OCI-LY3 (cell line): ENCODE measurements around the gene OAS2.

Source experiments
- H2AFZ ChIP-seq: fragments of 200-600, 300-600 bp; shearing (Covaris generic); 2 replicates; pipeline ENCODE4 v1.6.0; 2014; ENCODE audit warnings: antibody characterized with exemption, low read depth, low read length
- H3K27ac ChIP-seq: fragments of 200-600, 300-600 bp; sonication (generic); 2 replicates; pipeline ENCODE4 v1.5.1; 2014; ENCODE audit warnings: mild to moderate bottlenecking, low read length, moderate library complexity, mixed read lengths
- H3K27me3 ChIP-seq: fragments of 200-600, 300-600 bp; sonication (generic); 2 replicates; pipeline ENCODE4 v1.6.1; 2014; ENCODE audit warnings: low read depth, low read length, mixed read lengths
- H3K36me3 ChIP-seq: fragments of 200-600, 300-600 bp; sonication (generic); replicated peaks from 2 replicates; pipeline ENCODE3; 2014; ENCODE audit warnings: low read depth, low read length, mixed read lengths
- H3K4me1 ChIP-seq: fragments of 300-600, 200-600 bp; sonication (generic); 2 replicates; pipeline ENCODE4 v1.6.1; 2014; ENCODE audit warnings: low read length, mixed read lengths
- H3K4me2 ChIP-seq: fragments of 200-600, 300-600 bp; sonication (generic); 2 replicates; pipeline ENCODE4 v1.6.1; 2014; ENCODE audit warnings: low read length, mixed read lengths
- H3K4me3 ChIP-seq: fragments of 300-600, 200-600 bp; sonication (generic); 2 replicates; pipeline ENCODE4 v1.5.1; 2014; ENCODE audit warnings: antibody characterized with exemption, mild to moderate bottlenecking, low read length, moderate library complexity
- H3K79me2 ChIP-seq: fragments of 300-600, 200-600 bp; shearing (Covaris generic); 2 replicates; pipeline ENCODE4 v1.6.1; 2014; ENCODE audit warnings: mild to moderate bottlenecking, low read length, mixed read lengths
- H3K9ac ChIP-seq: fragments of 300-600, 200-600 bp; shearing (Covaris generic); 2 replicates; pipeline ENCODE4 v1.6.0; 2014; ENCODE audit warnings: mild to moderate bottlenecking, low read length, moderate library complexity
- H3K9me3 ChIP-seq: fragments of 200-600, 300-600 bp; shearing (Covaris generic); 2 replicates; pipeline ENCODE4 v1.6.1; 2014; ENCODE audit warnings: low read length, mixed read lengths; ENCODE audit not compliant: insufficient read depth
- H4K20me1 ChIP-seq: fragments of 200-600, 300-600 bp; sonication (generic); 2 replicates; pipeline ENCODE4 v1.6.1; 2016; ENCODE audit warnings: low read length, mixed read lengths; ENCODE audit not compliant: insufficient read depth
- EZH2phosphoT487 ChIP-seq: fragments of 200-600 bp; shearing (Covaris generic); IDR thresholded peaks from 2 replicates; pipeline ENCODE4 v1.6.1; 2018; ENCODE audit warnings: antibody characterized with exemption, mixed run types, low read depth
- TF ChIP-seq, protein P1 (sequence below): fragments of 200-600, 300-600 bp; sonication (generic); IDR thresholded peaks from 2 replicates; pipeline ENCODE4 v1.5.1; 2014; ENCODE audit warnings: antibody characterized with exemption, low read length, low read depth

OAS2 gene

DNA sequence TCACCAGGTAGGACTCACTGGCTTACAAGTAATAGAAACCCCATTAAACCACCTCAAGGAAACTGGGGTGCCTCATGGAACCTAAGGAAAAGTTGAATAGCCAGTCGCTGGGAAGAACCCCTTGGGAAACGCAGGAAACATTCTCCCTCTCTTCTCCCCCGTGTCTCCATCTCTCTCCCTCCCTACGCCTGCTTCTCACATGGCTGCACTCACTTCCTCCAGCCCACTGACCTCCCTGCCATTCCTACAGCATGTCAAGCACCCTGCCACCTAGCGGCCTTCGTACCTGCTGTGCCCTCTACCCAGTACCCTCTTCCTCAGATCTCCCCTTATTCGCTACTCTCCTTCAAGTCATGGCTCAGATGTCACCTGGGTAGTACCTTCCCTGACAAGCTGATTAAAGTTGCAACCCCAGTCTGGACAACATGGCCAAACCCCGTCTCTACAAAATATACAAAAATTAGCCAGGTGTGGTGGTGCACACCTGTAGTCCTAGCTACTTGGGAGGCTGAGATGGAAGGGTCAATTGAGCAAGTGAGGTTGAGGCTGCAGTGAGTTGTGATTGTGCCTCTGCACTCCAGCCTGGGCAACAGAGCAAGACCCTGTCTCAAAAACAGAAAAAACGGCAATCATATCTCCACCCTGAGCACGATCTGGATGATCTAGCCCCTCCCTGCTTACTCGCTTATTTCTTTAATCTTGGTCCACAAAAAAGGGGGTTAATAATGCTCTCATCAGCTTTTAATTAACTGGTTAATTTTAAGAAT lies 71.8 kb downstream of the OAS2 start:
- no peak overlapping the region for H2AFZ ChIP-seq
- no peaks in the 10 kb centered on the region for H3K79me2 ChIP-seq
- H4K20me1 ChIP-seq = no peaks in the 10 kb centered on the region
- no peaks in the 10 kb centered on the region for H3K27me3 ChIP-seq
- 0 out of 2 replicates have a peak overlapping the region, but pooled peaks have one; percentile 13 for H3K4me2 ChIP-seq
- peaks cover 37% of the 10 kb centered on the region for H3K4me1 ChIP-seq
- no peak overlapping the region for H3K27ac ChIP-seq
- H3K9me3 ChIP-seq = peaks cover 9% of the 10 kb centered on the region; the same call in 1 of the 2 replicates
- no peak for TF ChIP-seq EZH2phosphoT487
- TF ChIP-seq, protein P1, sequence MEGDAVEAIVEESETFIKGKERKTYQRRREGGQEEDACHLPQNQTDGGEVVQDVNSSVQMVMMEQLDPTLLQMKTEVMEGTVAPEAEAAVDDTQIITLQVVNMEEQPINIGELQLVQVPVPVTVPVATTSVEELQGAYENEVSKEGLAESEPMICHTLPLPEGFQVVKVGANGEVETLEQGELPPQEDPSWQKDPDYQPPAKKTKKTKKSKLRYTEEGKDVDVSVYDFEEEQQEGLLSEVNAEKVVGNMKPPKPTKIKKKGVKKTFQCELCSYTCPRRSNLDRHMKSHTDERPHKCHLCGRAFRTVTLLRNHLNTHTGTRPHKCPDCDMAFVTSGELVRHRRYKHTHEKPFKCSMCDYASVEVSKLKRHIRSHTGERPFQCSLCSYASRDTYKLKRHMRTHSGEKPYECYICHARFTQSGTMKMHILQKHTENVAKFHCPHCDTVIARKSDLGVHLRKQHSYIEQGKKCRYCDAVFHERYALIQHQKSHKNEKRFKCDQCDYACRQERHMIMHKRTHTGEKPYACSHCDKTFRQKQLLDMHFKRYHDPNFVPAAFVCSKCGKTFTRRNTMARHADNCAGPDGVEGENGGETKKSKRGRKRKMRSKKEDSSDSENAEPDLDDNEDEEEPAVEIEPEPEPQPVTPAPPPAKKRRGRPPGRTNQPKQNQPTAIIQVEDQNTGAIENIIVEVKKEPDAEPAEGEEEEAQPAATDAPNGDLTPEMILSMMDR = peak; percentile 33
- no peak overlapping the region for H3K4me3 ChIP-seq
- no peaks in the 10 kb centered on the region for H3K36me3 ChIP-seq
- no peak overlapping the region for H3K9ac ChIP-seq

GRCh38 chr12:113050795-113051194 lies 72.5 kb downstream of the OAS2 start:
- Histone ChIP-seq H3K4me1 (peaks cover 41% of the 10 kb centered on the region), H3K27ac (no peak overlapping the region), H2AFZ (no peak overlapping the region), H3K9me3 (peaks cover 9% of the 10 kb centered on the region; the same call in 1 of the 2 replicates), H3K79me2 (no peaks in the 10 kb centered on the region), H3K36me3 (no peaks in the 10 kb centered on the region), H3K4me2 (0 out of 2 replicates have a peak overlapping the region, but pooled peaks have one; percentile 13), H4K20me1 (no peaks in the 10 kb centered on the region), H3K27me3 (no peaks in the 10 kb centered on the region), H3K9ac (no peak overlapping the region), H3K4me3 (no peak overlapping the region)
- TF ChIP-seq, protein P1 = no peak
- TF ChIP-seq EZH2phosphoT487 = no peak

DNA sequence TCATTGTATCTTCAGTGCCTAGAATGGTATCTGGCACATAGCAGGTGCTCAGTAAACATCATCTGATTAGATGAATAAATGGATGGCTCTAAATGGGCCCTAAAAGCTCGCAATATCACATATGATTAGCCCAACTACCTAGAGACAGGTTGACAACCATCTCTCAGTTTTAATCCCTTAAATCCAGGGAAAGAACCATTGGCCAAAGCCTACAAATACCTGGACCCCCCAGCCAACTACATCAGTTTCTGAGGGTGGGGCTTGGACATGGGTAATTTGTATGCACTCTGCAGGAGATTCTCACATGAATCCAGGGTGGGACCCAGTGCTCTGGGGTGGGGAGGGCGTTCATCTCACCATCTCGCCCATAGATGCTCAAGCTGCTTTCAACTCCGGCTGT lies 73.4 kb downstream of the OAS2 start:
- Histone ChIP-seq H3K4me2 (no peak overlapping the region), H3K27me3 (no peaks in the 10 kb centered on the region), H3K4me3 (no peak overlapping the region), H3K27ac (no peak overlapping the region), H4K20me1 (no peaks in the 10 kb centered on the region), H2AFZ (no peak overlapping the region), H3K36me3 (no peaks in the 10 kb centered on the region), H3K9me3 (peaks cover 9% of the 10 kb centered on the region; the same call in 1 of the 2 replicates), H3K4me1 (peaks cover 41% of the 10 kb centered on the region), H3K79me2 (no peaks in the 10 kb centered on the region), H3K9ac (no peak overlapping the region)
- TF ChIP-seq EZH2phosphoT487 = no peak
- TF ChIP-seq, protein P1 = no peak

GRCh38 chr12:113052326-113052725 lies 74.0 kb downstream of the OAS2 start:
- no peak overlapping the region for H3K27ac ChIP-seq
- H3K27me3 ChIP-seq = no peaks in the 10 kb centered on the region
- H3K9ac ChIP-seq = no peak overlapping the region
- peaks cover 9% of the 10 kb centered on the region; the same call in 1 of the 2 replicates for H3K9me3 ChIP-seq
- H3K79me2 ChIP-seq = no peaks in the 10 kb centered on the region
- no peak overlapping the region for H3K4me2 ChIP-seq
- peaks cover 41% of the 10 kb centered on the region for H3K4me1 ChIP-seq
- H3K36me3 ChIP-seq = no peaks in the 10 kb centered on the region
- no peaks in the 10 kb centered on the region for H4K20me1 ChIP-seq
- H2AFZ ChIP-seq = no peak overlapping the region
- TF ChIP-seq, protein P1 = no peak
- TF ChIP-seq EZH2phosphoT487 = no peak
- H3K4me3 ChIP-seq = no peak overlapping the region
